Inferior parietal cortex (tissue), 1 donor: ENCODE data around the gene CCDC50.
A peak's percentile ranks its signal among the peaks of the same experiment; 100 is the strongest.

ENCODE experiments used
- DNase-seq: peaks from one replicate; pipeline ENCODE4 v3.0.0-alpha.2; 2016; ENCODE audit errors: extremely low spot score

Gene CCDC50

DNA sequence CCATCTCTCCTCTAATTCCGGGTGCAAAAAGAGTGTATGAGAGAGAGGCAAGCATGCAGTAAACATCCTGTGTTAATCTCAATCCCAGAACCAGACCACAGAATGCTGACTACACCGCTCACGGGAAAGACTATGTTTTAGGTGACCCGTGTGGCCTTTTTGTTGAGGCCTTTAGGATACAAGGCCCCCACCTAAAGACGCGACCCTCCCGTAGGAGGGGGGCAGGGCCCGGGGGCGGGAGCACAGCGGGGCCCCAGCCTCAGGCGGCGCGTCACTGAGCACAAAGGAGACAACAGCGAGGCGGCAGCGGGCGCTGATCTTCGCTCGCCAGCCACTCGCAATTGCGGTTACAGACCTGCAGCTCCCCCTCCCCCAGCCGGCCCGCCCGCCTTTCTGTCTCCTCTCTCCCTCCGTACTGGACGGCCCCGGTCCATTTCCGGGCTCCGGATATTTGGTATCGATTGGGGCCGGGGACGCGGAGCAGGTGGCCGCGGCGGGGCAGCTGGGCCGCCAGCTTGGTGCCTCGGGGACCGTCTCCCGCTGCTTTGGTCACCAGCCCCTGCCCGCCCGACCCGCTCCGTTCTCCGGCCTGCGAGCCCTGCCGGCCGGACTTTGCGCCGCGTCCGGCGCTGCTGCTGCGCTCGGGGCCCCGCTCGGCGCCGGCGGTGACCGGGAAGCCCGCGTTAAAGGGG lies at the start of gene CCDC50:
TSS of gene CCDC50 (plus strand) at position 433 of the 692 bp plus-strand sequence. CDS start 281 bp downstream, outside the sequence.
- peak; percentile 56 for DNase-seq

DNA sequence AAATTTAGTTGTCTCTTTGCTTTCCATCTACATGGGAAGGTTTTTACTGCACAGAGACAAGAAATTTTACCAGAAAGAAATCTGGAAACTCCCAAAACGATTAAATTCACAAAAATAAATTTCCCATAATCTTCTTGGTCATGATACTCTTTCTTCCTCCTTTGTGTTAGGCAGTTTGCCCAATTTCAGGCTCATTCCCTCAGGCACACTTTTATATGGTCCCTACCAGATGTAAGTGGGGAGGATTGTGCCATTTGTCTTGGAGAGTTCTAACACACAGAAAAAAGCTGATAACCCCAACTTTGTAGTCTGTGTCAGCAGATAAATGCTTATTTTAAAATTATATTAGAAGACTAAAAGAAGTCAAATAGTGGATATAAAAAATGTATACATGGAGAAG lies 49.1 kb upstream of the CCDC50 start:
- no peak for DNase-seq

- DNase-seq: no peak
These were observed 48.3 kb upstream of the CCDC50 start for GRCh38 chr3:191280882-191281281.

- DNase-seq: no peak
These were observed 46.7 kb upstream of the CCDC50 start for GRCh38 chr3:191282251-191283185.

DNA sequence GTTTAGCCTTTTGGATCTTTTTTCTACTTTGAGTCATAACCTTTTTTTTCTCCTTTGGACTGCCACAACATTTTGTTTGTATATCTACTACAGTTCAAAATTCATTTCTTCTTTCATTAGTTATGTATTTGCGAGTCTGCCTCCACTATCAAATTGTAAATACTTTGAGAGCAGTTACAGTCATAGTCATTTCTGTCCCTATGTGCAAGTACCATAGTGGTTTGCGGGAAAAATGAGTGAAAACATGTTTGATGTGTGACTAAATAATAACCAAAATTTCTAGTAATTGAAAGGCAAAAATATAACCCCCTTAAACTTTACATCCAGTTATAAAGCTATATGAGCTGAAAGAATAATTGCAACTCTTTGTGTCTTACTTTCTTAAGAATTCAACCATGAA lies 45.8 kb upstream of the CCDC50 start:
- no peak for DNase-seq

DNA sequence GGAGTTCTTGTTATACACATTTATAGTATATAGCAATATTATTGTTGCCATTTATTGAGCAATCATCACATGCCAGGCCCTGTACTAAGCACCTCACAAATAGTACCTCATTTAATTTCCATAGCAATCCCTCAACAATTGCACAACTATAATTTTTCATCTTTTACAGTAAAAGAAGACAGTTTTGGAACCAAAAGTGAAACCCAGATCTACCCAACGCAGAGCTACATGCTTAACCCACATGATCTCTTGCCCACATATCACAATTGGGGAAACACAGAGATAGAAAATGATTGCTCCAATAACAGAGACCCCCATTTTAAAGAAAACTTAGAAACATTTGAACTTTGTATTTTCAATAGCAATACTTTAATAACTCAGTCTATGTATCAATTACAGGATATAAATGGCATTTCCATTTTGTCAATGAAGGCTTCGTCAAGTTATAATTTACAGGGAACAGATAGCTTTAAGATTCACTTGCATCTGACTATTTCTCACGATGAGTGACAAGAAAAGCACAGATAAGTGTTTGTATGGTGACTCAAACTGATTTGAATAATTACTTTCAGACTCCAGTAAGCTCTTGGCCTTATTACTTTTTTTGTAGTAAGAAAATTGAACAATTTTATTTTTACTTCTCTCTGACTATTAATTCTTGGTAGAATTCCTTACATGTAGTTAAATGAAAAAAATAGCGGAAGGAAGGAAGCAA lies 38.7 kb upstream of the CCDC50 start:
- no peak for DNase-seq

GRCh38 chr3:191292243-191293015 lies 36.8 kb upstream of the CCDC50 start:
- DNase-seq: no peak

DNA sequence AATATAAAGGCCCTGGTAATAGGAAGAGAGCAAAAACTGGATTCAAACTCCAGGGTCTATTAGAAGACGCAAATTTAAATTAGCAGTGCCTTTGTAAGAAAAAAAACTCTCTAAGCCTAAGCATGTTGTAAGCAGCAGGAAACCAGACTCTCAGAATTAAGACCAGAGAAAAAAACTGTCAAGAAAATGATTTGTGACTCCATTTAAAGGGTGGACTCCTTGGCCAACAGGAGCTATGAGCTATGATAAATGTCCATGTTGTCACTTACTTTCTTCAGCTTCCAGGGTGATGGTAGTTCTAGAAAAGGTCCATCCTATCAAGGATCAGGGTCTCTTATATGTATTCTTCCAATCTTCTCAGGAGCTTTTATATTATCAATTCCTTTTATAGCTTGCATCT lies 34.9 kb upstream of the CCDC50 start:
- no peak for DNase-seq

DNA sequence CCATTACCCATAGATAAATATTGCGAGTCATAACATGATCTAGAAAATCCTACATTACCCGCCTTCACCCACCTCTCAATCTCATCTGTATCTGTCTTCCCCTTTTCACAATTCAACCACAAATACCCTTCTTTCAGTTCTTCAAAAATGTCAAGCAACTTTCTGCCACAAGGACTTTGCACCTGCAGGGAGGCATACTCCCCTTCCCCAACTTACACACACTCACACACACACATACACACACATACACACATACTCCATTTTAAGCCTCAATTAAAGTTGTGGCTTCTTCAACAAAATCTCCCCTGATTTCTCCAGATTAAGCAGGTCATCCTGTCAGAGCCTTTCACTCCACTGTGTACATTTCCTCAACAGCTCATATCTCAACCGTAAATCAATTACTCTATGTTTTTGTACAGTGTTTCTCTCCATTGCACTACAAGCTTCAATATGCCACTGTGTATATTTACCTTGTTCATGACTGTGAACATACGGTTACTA lies 33.1 kb upstream of the CCDC50 start:
- DNase-seq: no peak

- DNase-seq: no peak
These were observed 30.3 kb upstream of the CCDC50 start for GRCh38 chr3:191298846-191299245.

- DNase-seq: no peak
These were observed 28.8 kb upstream of the CCDC50 start for GRCh38 chr3:191300422-191300821.

GRCh38 chr3:191301017-191301416 lies 28.2 kb upstream of the CCDC50 start:
- no peak for DNase-seq

DNA sequence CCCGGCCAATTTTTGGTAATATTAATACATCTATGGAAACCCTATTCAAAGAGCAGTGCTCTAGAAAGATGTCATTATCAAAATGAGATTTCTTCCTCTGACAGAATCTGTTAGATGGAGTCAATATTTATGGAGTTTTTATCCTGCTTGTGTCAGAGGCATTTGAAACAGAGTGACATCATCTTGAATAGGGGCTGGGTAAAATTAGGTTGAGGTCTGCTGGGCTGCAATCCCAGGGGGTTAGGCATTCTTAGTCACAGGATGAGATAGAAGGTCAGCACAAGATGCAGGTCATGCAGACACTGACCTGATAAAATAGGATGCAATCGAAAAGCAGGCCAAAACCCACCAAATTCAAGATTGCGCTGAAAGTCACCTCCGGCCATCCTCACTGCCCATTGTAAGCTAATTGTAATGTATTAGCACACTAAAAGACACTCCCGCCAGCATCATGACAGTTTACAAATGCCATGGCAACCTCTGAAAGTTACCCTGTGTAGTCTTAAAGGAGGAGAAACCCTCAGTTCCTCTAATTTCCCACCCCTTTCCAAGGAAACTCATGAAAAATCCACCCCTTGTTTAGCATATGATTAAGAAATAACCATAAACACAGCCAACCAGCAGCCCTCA lies 27.3 kb upstream of the CCDC50 start:
- no peak for DNase-seq

DNA sequence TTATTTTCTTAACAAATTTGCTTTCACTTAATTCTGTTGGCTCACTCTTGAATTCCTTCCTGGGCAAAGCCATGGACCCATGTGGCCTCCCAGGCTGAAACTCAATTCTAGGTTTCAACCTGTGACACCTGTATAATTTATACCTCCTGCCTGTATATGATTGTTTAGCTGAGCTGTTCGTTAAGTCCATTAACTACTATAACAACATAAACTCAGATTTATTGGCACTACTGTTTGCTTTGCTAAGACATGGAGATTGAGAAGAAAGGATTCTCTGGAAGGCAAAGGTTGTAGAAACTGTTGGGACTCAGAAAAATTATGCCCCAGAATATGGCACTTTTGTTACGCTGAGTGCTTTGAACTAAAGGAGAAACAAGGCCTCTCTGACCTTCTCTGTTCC lies 26.7 kb upstream of the CCDC50 start:
- DNase-seq: no peak

- DNase-seq: no peak
These were observed 25.6 kb upstream of the CCDC50 start for GRCh38 chr3:191303596-191303995.

DNA sequence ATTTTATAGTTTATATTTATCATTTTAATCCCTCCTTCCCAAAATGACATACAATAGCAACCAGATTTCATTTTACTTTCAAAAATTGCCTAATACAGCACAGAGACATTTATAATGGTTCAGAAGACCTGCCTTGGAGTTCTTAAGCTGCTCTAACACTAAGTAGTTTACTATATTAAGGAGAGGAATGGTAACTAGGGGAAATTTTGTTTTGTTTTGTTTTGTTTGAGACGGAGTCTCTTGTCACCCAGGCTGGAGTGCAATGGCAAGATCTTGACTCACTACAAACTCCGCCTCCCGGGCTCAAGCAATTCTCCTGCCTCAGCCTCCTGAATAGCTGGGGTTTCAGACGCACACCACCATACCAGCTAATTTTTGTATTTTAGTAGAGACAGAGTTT lies 22.8 kb upstream of the CCDC50 start:
- no peak for DNase-seq

GRCh38 chr3:191307341-191307740 lies 21.9 kb upstream of the CCDC50 start:
- no peak for DNase-seq

DNA sequence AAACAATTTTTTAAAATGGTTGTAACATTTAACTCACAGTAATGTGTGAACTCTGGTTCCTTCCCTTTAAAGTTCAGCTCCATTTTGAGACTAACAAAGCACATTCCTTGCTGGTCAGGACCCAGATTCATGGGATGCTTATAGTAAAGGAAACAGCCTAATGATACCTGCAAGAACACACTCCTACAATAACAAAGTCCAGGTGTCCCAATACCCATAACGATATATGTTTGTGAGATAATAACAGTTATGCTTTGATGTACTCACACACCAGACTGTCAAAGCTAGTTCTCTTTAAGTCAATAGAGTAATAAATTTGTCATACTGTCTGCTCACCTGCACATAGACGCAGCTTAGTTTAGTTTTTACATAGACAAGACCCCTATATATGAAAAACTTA lies 15.9 kb upstream of the CCDC50 start:
- DNase-seq: no peak

- no peak for DNase-seq
These were observed 15.0 kb upstream of the CCDC50 start for GRCh38 chr3:191314109-191314728.

DNA sequence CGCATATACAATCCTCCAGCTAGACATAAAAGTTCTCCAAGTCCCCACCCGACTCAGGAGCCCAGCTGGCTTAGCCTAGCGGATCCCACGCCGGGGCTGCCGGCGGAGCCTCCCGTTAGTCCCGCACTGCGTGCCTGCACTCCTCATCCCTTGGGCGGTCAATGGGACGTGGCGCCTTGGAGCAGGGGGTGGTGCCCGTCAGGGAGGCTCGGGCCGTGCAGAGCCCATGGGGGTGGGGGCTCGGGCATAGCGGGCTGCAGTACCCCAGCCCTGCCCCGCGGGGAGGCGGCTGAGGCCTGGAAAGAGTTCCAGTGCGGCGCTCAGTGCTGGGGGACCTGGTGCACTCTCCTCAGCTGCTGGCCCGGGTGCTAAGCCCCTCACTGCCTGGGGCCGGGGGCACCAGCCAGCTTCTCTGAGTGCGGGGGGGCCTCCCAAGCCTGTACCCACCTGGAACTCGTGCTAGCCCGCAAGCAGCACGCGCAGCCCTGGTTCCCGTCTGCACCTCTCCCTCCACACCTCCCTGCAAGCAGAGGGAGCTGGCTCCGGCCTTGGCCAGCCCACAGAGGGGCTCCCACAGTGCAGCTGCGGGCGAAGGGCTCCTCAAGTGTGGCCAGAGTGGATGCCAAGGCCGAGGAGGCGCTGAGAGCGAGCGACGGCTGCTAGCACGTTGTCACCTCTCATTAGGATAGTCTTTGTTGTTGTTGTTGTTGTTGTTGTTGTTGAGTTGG lies 12.2 kb upstream of the CCDC50 start:
- DNase-seq: no peak
